ENCODE results near the gene FGF14.
"Not testable (repeated sequence)": the region's sequence is repeated elsewhere in the genome, so short reads cannot be mapped to it uniquely, and the experiment has no call there.

- not testable (repeated sequence) for TF ChIP-seq CTCF (IDR thresholded peaks at IDR 0.05; ENCODE audit: insufficient read depth, low read length, poor library complexity, severe bottlenecking); EZH2phosphoT487 (conservative IDR thresholded peaks at IDR 0.05; ENCODE audit: low read length)
These were observed 308.6 kb downstream of the FGF14 start for GRCh38 chr13:102093288-102093687.
